SK-N-MC (cell line): Measurements from ENCODE around the gene BAIAP2L1.

Source experiments
- EZH2 ChIP-seq: fragments of 200-600 bp; sonication (generic); IDR thresholded peaks from one replicate; pipeline ENCODE4 v1.6.1; 2017; ENCODE audit warnings: antibody characterized with exemption
- FOXP2 ChIP-seq: optimal IDR thresholded peaks from 2 replicates; pipeline ENCODE3; 2011; ENCODE audit warnings: mild to moderate bottlenecking, moderate library complexity; ENCODE audit not compliant: insufficient read depth; ENCODE audit errors: extremely low read length, control extremely low read depth
- POLR2AphosphoS5 ChIP-seq: IDR thresholded peaks from 2 replicates; pipeline ENCODE4 v1.6.1; 2012; ENCODE audit warnings: mild to moderate bottlenecking, low read depth, low read length, borderline replicate concordance

DNA sequence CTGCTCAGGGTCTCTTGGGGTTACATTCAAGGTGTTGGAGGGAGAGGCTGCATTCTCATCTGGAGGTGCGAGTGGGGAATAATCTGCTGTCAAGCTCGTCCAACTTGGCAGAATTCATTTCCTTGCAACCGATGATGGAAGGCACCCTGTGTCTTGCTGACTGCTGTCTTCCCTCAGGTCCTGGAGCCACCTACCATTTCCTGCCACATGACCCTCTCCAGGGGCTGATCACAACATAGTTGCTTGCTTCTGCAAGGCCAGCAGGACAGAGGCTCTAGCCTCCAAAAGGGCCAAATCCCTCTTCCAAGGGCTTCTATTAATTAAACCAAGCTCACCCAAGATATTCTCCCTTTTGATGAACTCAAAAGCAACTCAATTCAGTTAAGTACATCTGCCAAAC is 133.6 kb downstream of the BAIAP2L1 start:
- TF ChIP-seq POLR2AphosphoS5, result no peak
- TF ChIP-seq EZH2, result no peak
- no peak for TF ChIP-seq FOXP2
